CD4-positive, alpha-beta T cell treated with Interleukin-4 for 4 hours (primary cell): ENCODE data around the gene ASS1.
"Not testable (repeated sequence)": the region's sequence is repeated elsewhere in the genome, so short reads cannot be mapped to it uniquely, and the experiment has no call there.

ENCODE experiments used
- DNase-seq: peaks from one replicate; pipeline ENCODE4 v3.0.0-alpha.2; 2020

Gene ASS1

GRCh38 chr9:130419521-130420035, 25.2 kb upstream of the ASS1 start:
- no peak for DNase-seq

- no peak for DNase-seq
Observed at GRCh38 chr9:130421154-130421801, 23.5 kb upstream of the ASS1 start.

GRCh38 chr9:130421802-130422276, 22.9 kb upstream of the ASS1 start:
- no peak for DNase-seq

GRCh38 chr9:130422546-130422945, 22.2 kb upstream of the ASS1 start:
- no peak for DNase-seq

GRCh38 chr9:130423272-130423671, 21.5 kb upstream of the ASS1 start:
- no peak for DNase-seq

- DNase-seq: no peak
Observed at GRCh38 chr9:130424595-130425454, 19.9 kb upstream of the ASS1 start.

- no peak for DNase-seq
Observed at GRCh38 chr9:130425741-130426466, 18.9 kb upstream of the ASS1 start.

- no peak for DNase-seq
Observed at GRCh38 chr9:130426467-130426773, 18.3 kb upstream of the ASS1 start.

GRCh38 chr9:130426883-130427282, 17.9 kb upstream of the ASS1 start:
- DNase-seq: no peak

GRCh38 chr9:130427326-130427725, 17.4 kb upstream of the ASS1 start:
- DNase-seq: no peak

GRCh38 chr9:130428086-130428665, 16.6 kb upstream of the ASS1 start:
- no peak for DNase-seq

- no peak for DNase-seq
Observed at GRCh38 chr9:130429381-130429780, 15.4 kb upstream of the ASS1 start.

- no peak for DNase-seq
Observed at GRCh38 chr9:130429831-130430230, 14.9 kb upstream of the ASS1 start.

GRCh38 chr9:130430232-130430631, 14.5 kb upstream of the ASS1 start:
- DNase-seq: no peak

- no peak for DNase-seq
Observed at GRCh38 chr9:130430734-130431535, 13.8 kb upstream of the ASS1 start.

- no peak for DNase-seq
Observed at GRCh38 chr9:130431536-130432303, 13.0 kb upstream of the ASS1 start.

- no peak for DNase-seq
Observed at GRCh38 chr9:130432362-130432761, 12.4 kb upstream of the ASS1 start.

GRCh38 chr9:130432796-130433167, 12.0 kb upstream of the ASS1 start:
- DNase-seq: no peak

- DNase-seq: no peak
Observed at GRCh38 chr9:130433168-130433946, 11.4 kb upstream of the ASS1 start.

GRCh38 chr9:130433947-130434262, 10.9 kb upstream of the ASS1 start:
- DNase-seq: no peak

GRCh38 chr9:130434656-130435055, 10.1 kb upstream of the ASS1 start:
- DNase-seq: not testable (repeated sequence)
